ENCODE results near the gene TTLL4. TPM values are rescaled to one million over a fixed set of nuclear protein-coding genes. Genes with fewer than 3 reads are reported as not detected.

TTLL4 gene
- total RNA-seq, 2 donors from 2014 or later = 96.5 to 99.0 TPM

- Mint-ChIP-seq H3K4me1 (peaks cover 14% of the 10 kb centered on the region), H3K27ac (no peak overlapping the region), H3K9me3 (no peaks in the 10 kb centered on the region), H3K36me3 (ENCODE audit: low read depth) (peaks cover 51% of the 10 kb centered on the region), H3K4me3 (no peak overlapping the region), H3K27me3 (ENCODE audit: insufficient read depth) (no peaks in the 10 kb centered on the region)
- Histone ChIP-seq H3K4me1 (ENCODE audit: control insufficient read depth, insufficient read depth, low read length) (no peaks in the 10 kb centered on the region), H3K4me3 (ENCODE audit: low read length) (no peak overlapping the region), H3K36me3 (ENCODE audit: control insufficient read depth, insufficient read depth, low read length) (peaks cover 68% of the 10 kb centered on the region), H3K27me3 (ENCODE audit: control insufficient read depth, insufficient read depth, low read length, poor library complexity, severe bottlenecking) (no peaks in the 10 kb centered on the region), H3K9ac (ENCODE audit: extremely low read depth, low read length, poor library complexity, severe bottlenecking) (no peak overlapping the region), H3K27ac (ENCODE audit: low read depth, low read length) (no peak overlapping the region), H3K9me3 (ENCODE audit: control insufficient read depth, low read length) (no peaks in the 10 kb centered on the region)
- WGBS, 2 experiments (ENCODE audit: insufficient coverage in 1 of 2, insufficient read length in 1 of 2) = 94 to 100% methylated on average over 1 to 2 of the region's 2 CpGs
- TF ChIP-seq, protein P1, sequence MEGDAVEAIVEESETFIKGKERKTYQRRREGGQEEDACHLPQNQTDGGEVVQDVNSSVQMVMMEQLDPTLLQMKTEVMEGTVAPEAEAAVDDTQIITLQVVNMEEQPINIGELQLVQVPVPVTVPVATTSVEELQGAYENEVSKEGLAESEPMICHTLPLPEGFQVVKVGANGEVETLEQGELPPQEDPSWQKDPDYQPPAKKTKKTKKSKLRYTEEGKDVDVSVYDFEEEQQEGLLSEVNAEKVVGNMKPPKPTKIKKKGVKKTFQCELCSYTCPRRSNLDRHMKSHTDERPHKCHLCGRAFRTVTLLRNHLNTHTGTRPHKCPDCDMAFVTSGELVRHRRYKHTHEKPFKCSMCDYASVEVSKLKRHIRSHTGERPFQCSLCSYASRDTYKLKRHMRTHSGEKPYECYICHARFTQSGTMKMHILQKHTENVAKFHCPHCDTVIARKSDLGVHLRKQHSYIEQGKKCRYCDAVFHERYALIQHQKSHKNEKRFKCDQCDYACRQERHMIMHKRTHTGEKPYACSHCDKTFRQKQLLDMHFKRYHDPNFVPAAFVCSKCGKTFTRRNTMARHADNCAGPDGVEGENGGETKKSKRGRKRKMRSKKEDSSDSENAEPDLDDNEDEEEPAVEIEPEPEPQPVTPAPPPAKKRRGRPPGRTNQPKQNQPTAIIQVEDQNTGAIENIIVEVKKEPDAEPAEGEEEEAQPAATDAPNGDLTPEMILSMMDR (conservative IDR thresholded peaks at IDR 0.05) = no peak
- no peak for DNase-seq
These were observed 25.9 kb downstream of the TTLL4 start for GRCh38 chr2:218736531-218736930.

- TF ChIP-seq, protein P1 (conservative IDR thresholded peaks at IDR 0.05) = no peak
- 67 to 92% methylated on average over 1 to 6 of the region's 6 CpGs for WGBS, 2 experiments (ENCODE audit: insufficient coverage in 1 of 2, insufficient read length in 1 of 2)
- Mint-ChIP-seq H3K36me3 (ENCODE audit: low read depth) (peaks cover 75% of the 10 kb centered on the region), H3K4me1 (no peaks in the 10 kb centered on the region), H3K27ac (no peak overlapping the region), H3K9me3 (no peaks in the 10 kb centered on the region), H3K27me3 (ENCODE audit: insufficient read depth) (no peaks in the 10 kb centered on the region), H3K4me3 (no peak overlapping the region)
- Histone ChIP-seq H3K9me3 (ENCODE audit: control insufficient read depth, low read length) (no peaks in the 10 kb centered on the region), H3K9ac (ENCODE audit: extremely low read depth, low read length, poor library complexity, severe bottlenecking) (no peak overlapping the region), H3K4me3 (ENCODE audit: low read length) (no peak overlapping the region), H3K36me3 (ENCODE audit: control insufficient read depth, insufficient read depth, low read length) (peaks cover 91% of the 10 kb centered on the region), H3K4me1 (ENCODE audit: control insufficient read depth, insufficient read depth, low read length) (no peaks in the 10 kb centered on the region), H3K27me3 (ENCODE audit: control insufficient read depth, insufficient read depth, low read length, poor library complexity, severe bottlenecking) (no peaks in the 10 kb centered on the region), H3K27ac (ENCODE audit: low read depth, low read length) (no peak overlapping the region)
- no peak for DNase-seq
These were observed 32.4 kb downstream of the TTLL4 start for GRCh38 chr2:218743068-218743467.

DNA sequence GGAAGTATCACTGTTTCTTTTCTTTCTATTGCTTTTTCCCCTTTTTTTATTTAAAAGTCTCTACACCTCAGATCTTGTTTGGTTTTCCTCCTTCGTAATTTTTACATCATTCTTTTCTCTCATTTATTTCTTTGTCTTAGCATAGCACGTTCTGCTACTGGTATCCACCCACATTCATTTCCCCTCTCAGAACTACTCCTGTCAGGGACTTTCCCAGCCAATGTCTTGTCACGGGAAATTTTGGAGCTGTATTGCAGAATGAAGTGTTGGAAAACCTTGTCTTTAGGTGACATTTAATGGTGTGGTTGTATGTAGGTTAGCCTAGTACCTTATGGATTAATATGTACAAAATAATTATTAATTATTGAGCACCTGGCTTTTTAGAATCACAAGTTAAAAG, 34.0 kb downstream of the TTLL4 start:
- Histone ChIP-seq H3K9me3 (ENCODE audit: control insufficient read depth, low read length) (no peaks in the 10 kb centered on the region), H3K36me3 (ENCODE audit: control insufficient read depth, insufficient read depth, low read length) (peaks cover 90% of the 10 kb centered on the region), H3K27me3 (ENCODE audit: control insufficient read depth, insufficient read depth, low read length, poor library complexity, severe bottlenecking) (no peaks in the 10 kb centered on the region), H3K9ac (ENCODE audit: extremely low read depth, low read length, poor library complexity, severe bottlenecking) (no peak overlapping the region), H3K4me1 (ENCODE audit: control insufficient read depth, insufficient read depth, low read length) (no peaks in the 10 kb centered on the region), H3K4me3 (ENCODE audit: low read length) (no peak overlapping the region), H3K27ac (ENCODE audit: low read depth, low read length) (no peak overlapping the region)
- Mint-ChIP-seq H3K4me1 (no peaks in the 10 kb centered on the region), H3K9me3 (no peaks in the 10 kb centered on the region), H3K36me3 (ENCODE audit: low read depth) (peaks cover 72% of the 10 kb centered on the region), H3K27me3 (ENCODE audit: insufficient read depth) (no peaks in the 10 kb centered on the region), H3K4me3 (no peak overlapping the region), H3K27ac (no peak overlapping the region)
- no peak for DNase-seq
- TF ChIP-seq, protein P1 (conservative IDR thresholded peaks at IDR 0.05) = no peak
- WGBS, 2 experiments (ENCODE audit: insufficient coverage in 1 of 2, insufficient read length in 1 of 2) = 85 to 94% methylated on average over 2 to 3 of the region's 3 CpGs

All from endodermal cell (in vitro differentiated cells).